Endothelial cell of umbilical vein (primary cell): ENCODE results near the gene F2RL2. TPM values are rescaled to one million over a fixed set of nuclear protein-coding genes. Genes with fewer than 3 reads are reported as not detected.

Source experiments
- BruUV-seq: library from RNA; stranded (reverse); fragments of 400-500 nt; replicated peaks from 2 replicates; lab custom pipeline; 2021; lab: Mats Ljungman, UMichigan
- CTCF ChIA-PET: fragments of 300-600, 350-600 bp; sonication (Branson Sonifier 250); formaldehyde crosslinking; loops from one replicate; lab custom pipeline; 2021; ENCODE audit warnings: antibody characterized with exemption, inconsistent platforms; lab: Charles Lee
- POLR2A ChIA-PET: fragments of 300-600, 350-600 bp; sonication (Branson Sonifier 250); formaldehyde crosslinking; loops from one replicate; lab custom pipeline; 2021; ENCODE audit warnings: antibody characterized with exemption, inconsistent platforms; lab: Charles Lee
- DNase-seq: peaks from one replicate; pipeline ENCODE4 v3.0.0-alpha.2; 2011; ENCODE audit warnings: low read depth, low spot score
- FAIRE-seq: peaks from 2 replicates; lab custom pipeline; 2011; peaks lifted over from hg19 to GRCh38; lab: Jason Lieb, UNC
- H2AFZ ChIP-seq: 2 replicates; pipeline ENCODE4 v1.6.0; 2012; ENCODE audit warnings: low read depth, low read length, control low read depth, inconsistent platforms
- H3K27ac ChIP-seq: 2 replicates; pipeline ENCODE4 v1.5.1; 2011; ENCODE audit warnings: low read depth, mild to moderate bottlenecking, control low read depth, low read length, moderate library complexity; ENCODE audit not compliant: insufficient read depth
- H3K27me3 ChIP-seq, 2 experiments: 2 replicates each; pipeline versions ENCODE4 v1.6.0 to v1.6.1; 2011; ENCODE audit warnings: low read length in 2 of 2, mixed read lengths in 1 of 2; ENCODE audit not compliant: control insufficient read depth in 2 of 2, insufficient read depth in 2 of 2
- H3K36me3 ChIP-seq, 2 experiments: 2 replicates in 1 of 2; 3 replicates in 1 of 2; pipeline ENCODE4 v1.5.1; 2011; ENCODE audit warnings: low read length in 2 of 2, mild to moderate bottlenecking in 1 of 2, moderate library complexity in 1 of 2; ENCODE audit not compliant: control insufficient read depth in 2 of 2, insufficient read depth in 2 of 2; ENCODE audit errors: extremely low read depth in 1 of 2
- H3K4me1 ChIP-seq: 3 replicates; pipeline ENCODE4 v1.5.1; 2011; ENCODE audit warnings: mild to moderate bottlenecking, low read length; ENCODE audit not compliant: control insufficient read depth, insufficient read depth; ENCODE audit errors: extremely low read depth
- H3K4me2 ChIP-seq: 2 replicates; pipeline ENCODE4 v1.6.1; 2011; ENCODE audit warnings: low read length, control low read depth, mixed read lengths; ENCODE audit not compliant: insufficient read depth
- H3K4me3 ChIP-seq, 3 experiments: fragments of 200-600 bp in 1 of 3; sonication (generic), shearing (Covaris generic) in 1 of 3; replicated peaks in 1 of 3; 2 replicates each; pipeline ENCODE4 v1.5.1; 2011 to 2016; ENCODE audit warnings: control low read depth in 3 of 3, low read length in 3 of 3, mild to moderate bottlenecking in 2 of 3, inconsistent platforms in 1 of 3, low read depth in 1 of 3, moderate library complexity in 1 of 3; ENCODE audit not compliant: insufficient read depth in 1 of 3
- H3K79me2 ChIP-seq: 2 replicates; pipeline ENCODE4 v1.6.0; 2012; ENCODE audit warnings: low read length, inconsistent platforms; ENCODE audit not compliant: control insufficient read depth, insufficient read depth
- H3K9ac ChIP-seq: replicated peaks from 2 replicates; pipeline ENCODE3; 2011; ENCODE audit warnings: low read length, control low read depth; ENCODE audit not compliant: insufficient read depth; ENCODE audit errors: extremely low read depth
- H3K9me1 ChIP-seq: replicated peaks from 3 replicates; pipeline ENCODE4 v1.6.0; 2011; ENCODE audit warnings: mild to moderate bottlenecking, low read length; ENCODE audit not compliant: control insufficient read depth, insufficient read depth; ENCODE audit errors: extremely low read depth
- H3K9me3 ChIP-seq: replicated peaks from 2 replicates; pipeline ENCODE4 v1.5.1; 2012; ENCODE audit warnings: low read length, inconsistent platforms; ENCODE audit not compliant: control insufficient read depth, insufficient read depth
- H4K20me1 ChIP-seq: replicated peaks from 2 replicates; pipeline ENCODE3; 2011; ENCODE audit warnings: mild to moderate bottlenecking, low read length; ENCODE audit not compliant: control insufficient read depth, insufficient read depth; ENCODE audit errors: extremely low read depth
- GATA2 ChIP-seq: IDR thresholded peaks from 2 replicates; pipeline ENCODE4 v1.7.0; 2011; ENCODE audit warnings: low read depth, mild to moderate bottlenecking, moderate library complexity, mixed read lengths, low read length; ENCODE audit not compliant: insufficient read length, insufficient read depth
- JUN ChIP-seq: IDR thresholded peaks from 2 replicates; pipeline ENCODE4 v1.6.1; 2011; ENCODE audit warnings: borderline replicate concordance, low read depth; ENCODE audit not compliant: insufficient read length, insufficient read depth
- POLR2AphosphoS5 ChIP-seq: IDR thresholded peaks from 2 replicates; pipeline ENCODE4 v1.6.1; 2012; ENCODE audit warnings: low read depth, mild to moderate bottlenecking, control low read depth, low read length, moderate library complexity; ENCODE audit not compliant: insufficient read depth
- dilution Hi-C: fragments of 300-500 bp; cut with MboI; formaldehyde crosslinking; loops from one replicate; pipeline ENCODE4 v1.15.0; 2019; ENCODE audit warnings: low sequenced_read_pairs; ENCODE audit not compliant: extremely low pct_ligation_motif_present
- intact Hi-C: fragments of 100-400 bp; cut with micrococcal nuclease; formaldehyde crosslinking; loops from one replicate; pipeline ENCODE4 v1.10.0; 2022
- polyA plus RNA-seq, 4 experiments: library from polyadenylated mRNA; depleted of rRNA in 3 of 4; stranded (reverse) in 3 of 4; unstranded in 1 of 4; fragments of >200 nt; gene quantifications; 2 replicates each; pipeline versions ENCODE4 v1.2.1 to v1.2.3, GENCODE V29; 2011 to 2012; ENCODE audit warnings: missing spikeins in 1 of 4
- total RNA-seq: library from RNA; stranded (reverse); gene quantifications from 2 replicates; pipeline ENCODE4 v1.2.3, GENCODE V29; 2021
- TF ChIP-seq, protein P1 (sequence below): IDR thresholded peaks from 2 replicates; pipeline ENCODE4 v1.6.1; 2011; ENCODE audit not compliant: insufficient read depth, insufficient read length

Gene F2RL2
- total and polyA plus RNA-seq, 2 donors (not counting 3 experiments of a cell fraction or from before 2014, with no cell fraction given): 19.8 to 33.3 TPM

- Histone ChIP-seq H3K9ac (no peak overlapping the region), H3K4me3 (peak overlapping the region in 1 of 3 experiments; percentile 5), H3K4me1 (peaks cover 44% of the 10 kb centered on the region), H3K27me3 (no peaks in the 10 kb centered on the region), H3K4me2 (peak overlapping the region; percentile 43), H3K9me1 (no peaks in the 10 kb centered on the region), H4K20me1 (no peaks in the 10 kb centered on the region), H2AFZ (peak overlapping the region; percentile 49), H3K9me3 (no peaks in the 10 kb centered on the region), H3K36me3 (no peaks in the 10 kb centered on the region), H3K27ac (peak overlapping the region; percentile 6), H3K79me2 (no peaks in the 10 kb centered on the region)
- ChIA-PET CTCF (interaction anchor here (0.7 to 1.4 kb wide), 4 partner anchors 18 to 417 kb away, joined by 3 to 5 read pairs (median 3); no protein-coding TSS in a partner anchor), POLR2A (interaction anchor here (0.7 kb wide), 1 partner anchor 59 kb away, joined by 3 read pairs; no protein-coding TSS in a partner anchor)
- no peak for FAIRE-seq
- peak; percentile 65 for DNase-seq
- TF ChIP-seq POLR2AphosphoS5 (no peak), JUN (no peak), GATA2 (peak; percentile 19)
- TF ChIP-seq, protein P1, sequence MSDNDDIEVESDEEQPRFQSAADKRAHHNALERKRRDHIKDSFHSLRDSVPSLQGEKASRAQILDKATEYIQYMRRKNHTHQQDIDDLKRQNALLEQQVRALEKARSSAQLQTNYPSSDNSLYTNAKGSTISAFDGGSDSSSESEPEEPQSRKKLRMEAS: no peak
- dilution Hi-C loops: no loop called here
- BruUV-seq: no TSS peak
- intact Hi-C loops: loop anchor here (1.0 to 2.0 kb wide), 2 partner anchors 18 to 28 kb away; no protein-coding TSS in a partner anchor
These were observed 37.2 kb upstream of the F2RL2 start for GRCh38 chr5:76660360-76660759.

GRCh38 chr5:76657683-76658311 lies 34.6 kb upstream of the F2RL2 start:
- no peaks in the 10 kb centered on the region for H4K20me1 ChIP-seq
- peak overlapping the region; percentile 55 for H3K4me2 ChIP-seq
- H3K4me1 ChIP-seq: peaks cover 39% of the 10 kb centered on the region
- H3K4me3 ChIP-seq: no peak overlapping the region
- intact Hi-C loops (no loop called here), dilution Hi-C loops (no loop called here)
- H3K27me3 ChIP-seq: no peaks in the 10 kb centered on the region
- DNase-seq: peak; percentile 92
- no peaks in the 10 kb centered on the region for H3K9me3 ChIP-seq
- no peaks in the 10 kb centered on the region for H3K79me2 ChIP-seq
- peak overlapping the region; percentile 87 for H2AFZ ChIP-seq
- FAIRE-seq: peak; percentile 48
- H3K27ac ChIP-seq: peak overlapping the region; percentile 15
- ChIA-PET CTCF (interaction anchor here (1.4 to 1.9 kb wide), 2 partner anchors 8 to 117 kb away, joined by 3 to 7 read pairs; no protein-coding TSS in a partner anchor), POLR2A (interaction anchor here (0.6 kb wide), 1 partner anchor 62 kb away, joined by 3 read pairs; no protein-coding TSS in a partner anchor)
- no peak overlapping the region for H3K9ac ChIP-seq
- no peaks in the 10 kb centered on the region for H3K9me1 ChIP-seq
- no TSS peak for BruUV-seq
- no peaks in the 10 kb centered on the region for H3K36me3 ChIP-seq
- TF ChIP-seq GATA2: peak; percentile 42
- peak; percentile 32 for TF ChIP-seq POLR2AphosphoS5
- TF ChIP-seq JUN: no peak
